ENCODE data around the gene LEFTY2.
"Not testable (repeated sequence)": the region's sequence is repeated elsewhere in the genome, so short reads cannot be mapped to it uniquely, and the experiment has no call there.

The LEFTY2 gene, protein sequence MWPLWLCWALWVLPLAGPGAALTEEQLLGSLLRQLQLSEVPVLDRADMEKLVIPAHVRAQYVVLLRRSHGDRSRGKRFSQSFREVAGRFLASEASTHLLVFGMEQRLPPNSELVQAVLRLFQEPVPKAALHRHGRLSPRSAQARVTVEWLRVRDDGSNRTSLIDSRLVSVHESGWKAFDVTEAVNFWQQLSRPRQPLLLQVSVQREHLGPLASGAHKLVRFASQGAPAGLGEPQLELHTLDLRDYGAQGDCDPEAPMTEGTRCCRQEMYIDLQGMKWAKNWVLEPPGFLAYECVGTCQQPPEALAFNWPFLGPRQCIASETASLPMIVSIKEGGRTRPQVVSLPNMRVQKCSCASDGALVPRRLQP

GRCh38 chr1:225941187-225941941 is at the start of gene LEFTY2:
TSS of gene LEFTY2 (minus strand) at chr1:225941220. CDS start at chr1:225941140, 80 bp downstream.
- DNase-seq, result no peak

GRCh38 chr1:225987491-225988316 is 46.7 kb upstream of the LEFTY2 start:
- no peak for DNase-seq

- no peak for DNase-seq
Measured at GRCh38 chr1:225981714-225982113, 40.7 kb upstream of the LEFTY2 start.

GRCh38 chr1:225980005-225980836 is 39.2 kb upstream of the LEFTY2 start:
- no peak for DNase-seq

DNA sequence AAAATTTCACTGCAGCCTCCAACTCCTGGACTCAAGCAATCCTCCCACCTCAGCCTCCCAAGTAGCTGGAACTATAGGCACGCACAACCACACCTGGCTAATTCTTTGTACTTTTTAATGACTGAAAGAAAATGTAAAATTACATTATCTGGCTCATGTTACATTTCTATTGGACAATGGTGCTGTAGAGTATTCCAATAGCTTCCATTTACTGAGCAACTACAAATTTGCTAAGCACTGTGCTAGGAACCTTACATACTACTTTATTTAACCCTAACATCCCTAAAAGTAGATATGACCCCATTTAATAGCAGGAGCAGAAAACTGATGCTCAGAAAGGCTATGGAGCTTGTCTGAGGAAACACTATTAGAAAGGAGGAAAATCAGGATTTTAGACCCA is 38.4 kb upstream of the LEFTY2 start:
- no peak for DNase-seq

GRCh38 chr1:225977937-225978748 is 37.1 kb upstream of the LEFTY2 start:
- DNase-seq, result no peak

DNA sequence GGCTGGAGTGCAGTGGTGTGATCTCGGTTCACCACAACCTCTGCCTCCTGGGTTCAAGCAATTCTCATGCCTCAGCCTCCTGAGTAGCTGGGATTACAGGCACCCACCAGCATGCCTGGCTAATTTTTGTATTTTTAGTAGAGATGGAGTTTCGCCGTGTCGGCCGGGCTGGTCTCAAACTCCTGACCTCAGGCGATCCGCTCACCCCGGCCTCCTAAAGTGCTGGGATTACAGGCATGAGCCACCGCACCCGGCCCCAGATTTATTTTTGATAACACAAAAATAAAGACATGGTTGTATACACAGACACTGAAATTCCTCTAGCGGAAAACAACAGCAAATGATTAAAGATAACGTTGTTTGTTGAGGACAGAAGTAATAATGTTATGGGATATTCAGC is 34.1 kb upstream of the LEFTY2 start:
- not testable (repeated sequence) for DNase-seq

DNA sequence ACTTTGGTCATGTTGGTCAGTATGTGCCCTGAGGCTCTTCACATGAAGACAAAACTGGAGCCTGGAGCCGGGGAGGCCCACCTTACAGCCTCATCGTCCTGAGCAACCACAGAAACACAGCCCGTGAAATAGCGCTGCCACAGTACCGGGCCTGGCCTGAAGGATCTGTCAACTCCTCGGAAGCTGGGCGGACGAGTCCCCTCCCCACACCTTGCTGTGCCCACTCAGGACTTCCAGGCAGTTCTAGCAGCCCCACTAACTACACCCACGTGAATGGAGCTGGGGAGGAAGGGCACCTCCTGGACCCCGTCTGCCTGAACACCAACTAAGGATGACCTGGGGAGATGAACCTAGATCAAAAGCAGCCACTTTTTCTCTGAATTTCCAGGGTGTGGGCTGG is 33.4 kb upstream of the LEFTY2 start:
- no peak for DNase-seq

DNA sequence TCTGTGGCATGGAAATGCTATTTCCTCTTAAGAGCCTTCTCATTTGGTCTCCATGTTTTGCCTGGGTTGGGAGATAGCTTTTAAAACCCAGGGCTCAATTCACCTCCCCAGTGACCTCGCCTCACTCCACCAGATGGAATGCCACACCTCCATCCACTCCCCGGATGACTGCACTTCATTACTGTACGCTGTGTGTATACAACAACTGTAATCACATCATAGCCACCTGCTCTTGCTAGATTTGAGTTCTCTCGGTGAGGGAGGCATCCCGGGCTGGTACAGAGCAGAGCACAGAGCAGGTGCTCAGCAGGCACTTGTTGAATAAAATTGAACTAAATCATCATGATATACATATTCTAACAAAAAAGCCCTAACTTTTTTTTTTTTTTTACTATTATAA is 32.1 kb upstream of the LEFTY2 start:
- DNase-seq, result no peak

GRCh38 chr1:225972344-225973152 is 31.5 kb upstream of the LEFTY2 start:
- DNase-seq, result no peak

DNA sequence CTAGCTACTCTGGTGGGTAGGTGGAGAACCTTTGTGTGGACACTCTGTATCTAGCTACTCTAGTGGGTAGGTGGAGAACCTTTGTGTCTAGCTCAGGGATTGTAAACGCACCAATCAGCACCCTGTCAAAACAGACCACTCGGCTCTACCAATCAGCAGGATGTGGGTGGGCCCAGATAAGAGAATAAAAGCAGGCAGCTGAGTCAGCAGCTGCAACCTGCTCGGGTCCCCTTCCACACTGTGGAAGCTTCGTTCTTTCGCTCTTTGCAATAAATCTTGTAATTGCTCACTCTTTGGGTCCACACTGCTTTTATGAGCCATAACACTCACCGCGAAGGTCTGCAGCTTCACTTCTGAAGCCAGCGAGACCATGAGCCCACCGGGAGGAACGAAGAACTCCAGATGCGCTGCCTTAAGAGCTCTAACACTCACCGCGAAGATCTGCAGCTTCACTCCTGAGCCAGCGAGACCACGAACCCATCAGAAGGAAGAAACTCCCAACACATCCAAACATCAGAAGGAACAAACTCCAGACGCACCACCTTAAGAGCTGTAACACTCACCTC is 29.7 kb upstream of the LEFTY2 start:
- not testable (repeated sequence) for DNase-seq

GRCh38 chr1:225969751-225970150 is 28.7 kb upstream of the LEFTY2 start:
- not testable (repeated sequence) for DNase-seq

GRCh38 chr1:225965231-225965630 is 24.2 kb upstream of the LEFTY2 start:
- no peak for DNase-seq

DNA sequence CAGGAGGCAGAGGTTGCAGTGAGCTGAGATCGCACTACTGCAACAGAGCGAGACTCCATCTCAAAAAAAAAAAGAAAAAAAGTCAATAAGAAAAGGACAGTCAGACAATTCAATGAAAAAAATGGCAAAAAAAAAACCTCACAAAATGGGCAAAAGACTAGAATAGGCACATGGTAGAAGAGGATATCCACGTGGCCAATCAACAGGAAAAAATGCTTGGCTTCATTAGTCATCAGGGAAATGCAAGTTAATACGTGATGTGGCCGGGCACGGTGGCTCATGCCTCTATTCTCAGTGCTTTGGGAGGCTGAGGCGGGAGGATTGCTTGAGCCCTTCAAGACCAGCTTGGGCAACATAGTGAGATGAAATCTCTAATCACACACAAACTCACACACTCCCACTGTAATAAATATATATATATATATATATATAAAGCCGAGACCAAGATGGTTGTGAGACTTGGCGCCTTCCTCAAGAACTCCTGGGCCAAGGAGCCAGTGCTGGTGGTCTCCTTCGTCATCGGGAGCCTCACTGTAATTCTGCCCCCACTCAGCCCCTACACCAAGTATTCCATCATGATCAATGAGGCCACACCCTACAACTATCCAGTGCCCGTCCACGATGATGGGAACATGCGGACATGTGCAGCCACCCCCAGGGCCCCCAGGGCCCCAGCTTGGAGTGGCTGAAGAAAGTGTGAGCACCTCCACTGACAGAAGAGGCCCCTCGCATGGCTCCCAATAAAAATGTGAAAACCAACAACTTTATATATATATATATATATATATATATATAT is 22.9 kb upstream of the LEFTY2 start:
- DNase-seq, result no peak

DNA sequence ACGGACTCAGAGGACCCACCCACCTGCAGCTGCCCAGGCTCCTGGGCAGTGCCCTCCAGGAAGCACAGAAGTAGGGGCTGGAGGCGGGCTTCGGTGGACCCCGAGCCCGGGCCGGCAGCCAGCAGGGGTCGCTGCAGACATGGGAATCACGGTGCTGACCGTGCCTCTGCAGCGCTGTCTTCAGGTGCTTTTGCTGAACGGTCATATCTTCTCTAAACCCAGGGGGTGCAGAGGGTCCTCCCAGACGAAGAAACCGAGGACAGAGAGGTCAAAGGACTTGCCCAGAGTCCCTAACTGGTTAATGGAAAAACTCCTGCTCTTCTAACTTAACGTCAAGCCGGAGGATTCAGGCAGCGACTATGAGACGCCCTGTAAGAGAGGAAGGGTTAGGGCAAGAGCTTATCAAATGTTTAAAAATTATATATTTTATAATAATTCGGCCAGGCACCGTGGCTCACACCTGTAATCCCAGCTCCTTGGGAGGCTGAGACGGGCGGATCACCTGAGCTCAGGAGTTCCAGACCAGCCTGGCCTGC is 21.5 kb upstream of the LEFTY2 start:
- peak; percentile 43 to 45 for DNase-seq

- DNase-seq, result no peak
Measured at GRCh38 chr1:225961659-225962439, 20.8 kb upstream of the LEFTY2 start.

DNA sequence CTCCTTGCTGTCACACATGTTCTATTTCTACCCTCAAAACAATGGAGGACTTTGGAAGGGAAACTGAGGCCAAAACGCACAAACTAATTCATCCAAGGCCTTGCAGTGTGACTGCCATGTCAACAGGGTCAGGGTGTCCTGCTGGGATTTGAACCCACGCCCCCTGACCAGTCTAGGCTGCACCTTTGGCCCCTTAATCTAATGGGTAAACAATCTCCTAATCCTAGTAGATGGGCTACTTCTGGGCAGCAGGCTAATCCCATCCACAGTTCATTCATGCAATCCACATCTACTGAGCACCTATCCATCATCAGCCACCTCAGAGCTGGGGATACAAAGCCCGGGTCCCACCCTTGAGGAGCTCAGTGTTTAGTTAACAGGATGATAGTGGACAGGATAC is 17.0 kb upstream of the LEFTY2 start:
- no peak for DNase-seq

DNA sequence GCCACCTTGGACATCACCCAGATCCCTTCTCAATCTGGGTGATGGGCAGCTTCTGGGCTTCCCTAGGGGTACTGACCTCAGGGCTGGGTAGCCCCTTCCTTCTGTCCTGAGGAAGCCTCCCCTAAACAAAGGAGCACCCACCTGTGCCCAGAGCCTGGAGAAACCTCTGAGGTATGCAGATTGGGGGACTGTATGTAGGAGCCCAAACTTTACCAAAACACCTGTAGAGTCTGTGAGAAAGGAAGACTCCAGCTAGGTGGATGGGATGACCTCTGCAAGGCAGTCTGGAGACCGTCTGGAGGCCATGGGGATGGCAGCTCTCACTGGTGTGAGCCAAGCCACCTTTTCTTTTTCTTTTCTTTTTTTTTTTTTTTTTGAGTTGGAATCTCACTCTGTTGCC is 13.7 kb upstream of the LEFTY2 start:
- no peak for DNase-seq
